ENCODE data around the gene UBALD1. TPM values are rescaled to one million over a fixed set of nuclear protein-coding genes. Genes with fewer than 3 reads are reported as not detected.

The UBALD1 gene
- total and polyA plus RNA-seq, 10 donors, result 10.0 to 33.6 (median 17.6) TPM

DNA sequence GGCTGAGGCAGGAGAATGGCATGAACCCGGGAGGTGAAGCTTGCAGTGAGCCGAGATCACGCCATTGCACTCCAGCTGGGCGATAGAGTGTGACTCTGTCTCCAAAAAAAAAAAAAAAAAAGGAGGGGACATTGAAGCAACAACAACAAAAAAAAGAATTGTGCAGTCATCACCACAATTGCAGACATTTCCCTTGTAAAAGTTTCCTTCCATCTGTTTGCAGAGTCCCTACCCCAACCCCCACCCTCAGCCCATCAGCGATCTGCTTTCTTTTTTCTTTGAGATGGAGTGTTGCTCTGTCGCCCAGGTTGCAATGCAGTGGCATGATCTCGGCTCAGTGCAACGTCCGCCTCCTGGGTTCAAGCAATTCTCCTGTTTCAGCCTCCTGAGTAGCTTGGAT, 13.6 kb upstream of the UBALD1 start:
- WGBS, 5 donors, result 61 to 89% (median 72%) methylated on average over 9 of the region's 9 CpGs

DNA sequence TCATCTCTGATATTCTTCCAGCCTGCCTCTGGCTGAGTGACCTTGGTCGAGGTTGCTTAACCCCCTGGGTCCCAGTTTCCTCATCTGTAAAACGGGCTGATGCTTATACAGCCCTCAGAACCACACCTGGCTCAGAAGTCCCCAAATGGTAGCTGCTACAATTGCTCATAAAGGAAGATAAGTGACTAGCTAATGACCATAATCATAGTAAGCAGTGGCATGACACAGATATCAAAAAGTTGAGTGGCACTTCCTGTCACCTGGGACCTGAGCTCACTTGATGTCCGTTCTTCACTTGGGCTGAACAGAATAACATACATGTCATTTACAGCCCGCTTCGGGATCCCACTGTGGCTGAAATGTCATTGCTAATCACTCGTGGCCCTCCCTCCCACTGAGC, 11.7 kb upstream of the UBALD1 start:
- 42 to 63% (median 52%) methylated on average over 5 to 6 of the region's 6 CpGs for WGBS, 5 donors
- Histone ChIP-seq H3K27ac (peak overlapping the region in 7 of 8 donors; percentile 95 to 100 (median 99)), H3K4me3 (peak overlapping the region in 6 of 8 donors; percentile 72 to 97 (median 93)), H3K36me3 (peaks cover 0 to 21% (median 0%) of the 10 kb centered on the region in 6 donors), H3K27me3 (replicated peaks in 1 of 7) (no peaks in the 10 kb centered on the region), H3K4me1 (peaks cover 20 to 78% (median 46%) of the 10 kb centered on the region in 6 donors), H3K9me3 (peaks cover 0 to 7% (median 3%) of the 10 kb centered on the region in 8 donors)
- DNase-seq, result no peak
- no peak for TF ChIP-seq POLR2A (IDR thresholded peaks at IDR 0.05)
- TF ChIP-seq POLR2AphosphoS5 (IDR thresholded peaks at IDR 0.05), result no peak
- TF ChIP-seq, protein P1, sequence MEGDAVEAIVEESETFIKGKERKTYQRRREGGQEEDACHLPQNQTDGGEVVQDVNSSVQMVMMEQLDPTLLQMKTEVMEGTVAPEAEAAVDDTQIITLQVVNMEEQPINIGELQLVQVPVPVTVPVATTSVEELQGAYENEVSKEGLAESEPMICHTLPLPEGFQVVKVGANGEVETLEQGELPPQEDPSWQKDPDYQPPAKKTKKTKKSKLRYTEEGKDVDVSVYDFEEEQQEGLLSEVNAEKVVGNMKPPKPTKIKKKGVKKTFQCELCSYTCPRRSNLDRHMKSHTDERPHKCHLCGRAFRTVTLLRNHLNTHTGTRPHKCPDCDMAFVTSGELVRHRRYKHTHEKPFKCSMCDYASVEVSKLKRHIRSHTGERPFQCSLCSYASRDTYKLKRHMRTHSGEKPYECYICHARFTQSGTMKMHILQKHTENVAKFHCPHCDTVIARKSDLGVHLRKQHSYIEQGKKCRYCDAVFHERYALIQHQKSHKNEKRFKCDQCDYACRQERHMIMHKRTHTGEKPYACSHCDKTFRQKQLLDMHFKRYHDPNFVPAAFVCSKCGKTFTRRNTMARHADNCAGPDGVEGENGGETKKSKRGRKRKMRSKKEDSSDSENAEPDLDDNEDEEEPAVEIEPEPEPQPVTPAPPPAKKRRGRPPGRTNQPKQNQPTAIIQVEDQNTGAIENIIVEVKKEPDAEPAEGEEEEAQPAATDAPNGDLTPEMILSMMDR (IDR thresholded peaks at IDR 0.05 in 8 of 11, conservative IDR thresholded peaks at IDR 0.05 in 3 of 11), result no peak
- intact Hi-C loops (cut with DNase I; ENCODE audit: low total_unique reads), result loop anchor here (5.0 kb wide), 1 partner anchor 51 kb away; no protein-coding TSS in a partner anchor

More for the DNA sequence above, 13.6 kb upstream of the UBALD1 start:
- H3K9me3 ChIP-seq, result peaks cover 0 to 13% (median 6%) of the 10 kb centered on the region in 8 donors
- intact Hi-C loops (cut with DNase I; ENCODE audit: low total_unique reads), result loop anchor here (5.0 kb wide), 1 partner anchor 49 kb away; no protein-coding TSS in a partner anchor
- H3K27me3 ChIP-seq (replicated peaks in 1 of 7), result no peaks in the 10 kb centered on the region
- DNase-seq, result no peak
- TF ChIP-seq POLR2AphosphoS5 (IDR thresholded peaks at IDR 0.05) (no peak), POLR2A (IDR thresholded peaks at IDR 0.05) (no peak)
- TF ChIP-seq, protein P1 (IDR thresholded peaks at IDR 0.05 in 8 of 11, conservative IDR thresholded peaks at IDR 0.05 in 3 of 11), result no peak
- H3K4me1 ChIP-seq, result peaks cover 20 to 90% (median 48%) of the 10 kb centered on the region in 6 donors
- peak overlapping the region in 3 of 8 donors; percentile 5 to 20 (median 10) for H3K4me3 ChIP-seq
- peaks cover 0 to 25% (median 0%) of the 10 kb centered on the region in 6 donors for H3K36me3 ChIP-seq
- peak overlapping the region in 7 of 8 donors; percentile 33 to 100 (median 74) for H3K27ac ChIP-seq

DNA sequence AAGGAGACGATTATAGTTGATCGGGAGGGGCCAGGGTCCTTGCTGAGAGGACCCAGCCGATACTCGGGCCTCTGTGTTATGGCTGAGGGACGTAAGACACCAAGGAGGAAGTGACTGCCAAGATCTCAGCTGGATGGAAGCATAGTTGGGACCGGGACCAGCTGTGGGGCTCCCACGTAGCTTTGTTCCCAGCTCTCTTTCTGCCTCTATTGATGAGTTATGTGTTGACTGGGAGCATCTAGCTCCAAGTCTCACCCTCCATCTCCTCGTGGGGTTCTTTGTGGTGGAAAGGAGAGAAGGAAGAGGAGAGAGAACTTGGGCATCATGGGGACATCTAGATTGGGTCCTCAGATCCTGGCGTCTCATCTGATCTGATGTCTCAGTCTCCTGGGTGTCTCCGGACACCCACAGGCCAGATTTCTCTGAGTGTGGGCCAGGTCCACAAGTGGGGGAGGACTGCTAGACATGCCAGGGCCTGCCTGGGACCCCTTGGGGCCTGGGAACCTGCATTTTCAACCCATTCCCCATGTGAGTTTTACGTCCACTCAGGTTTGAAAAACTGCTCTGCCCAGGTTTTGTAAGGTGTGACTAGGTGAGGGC, 11.0 kb upstream of the UBALD1 start:
- H3K4me3 ChIP-seq, result peak overlapping the region; percentile 72 to 97 (median 93)
- intact Hi-C loops (cut with DNase I; ENCODE audit: low total_unique reads), result loop anchor here (5.0 kb wide), 1 partner anchor 52 kb away; no protein-coding TSS in a partner anchor
- TF ChIP-seq POLR2A (IDR thresholded peaks at IDR 0.05), result no peak
- TF ChIP-seq, protein P1 (IDR thresholded peaks at IDR 0.05 in 8 of 11, conservative IDR thresholded peaks at IDR 0.05 in 3 of 11), result peak in 1 of 11 experiments; percentile 13
- DNase-seq, result no peak
- H3K36me3 ChIP-seq, result peaks cover 0 to 21% (median 0%) of the 10 kb centered on the region in 6 donors
- peak overlapping the region; percentile 90 to 100 (median 99) for H3K27ac ChIP-seq
- peaks cover 20 to 70% (median 44%) of the 10 kb centered on the region in 6 donors for H3K4me1 ChIP-seq
- WGBS, 5 donors, result 8 to 21% (median 9%) methylated on average over 6 to 11 of the region's 11 CpGs
- no peaks in the 10 kb centered on the region for H3K27me3 ChIP-seq (replicated peaks in 1 of 7)
- no peaks in the 10 kb centered on the region for H3K9me3 ChIP-seq
